Colon (tissue), 2 donors: ENCODE results near the gene CCDC172.
"Not testable (repeated sequence)": the region's sequence is repeated elsewhere in the genome, so short reads cannot be mapped to it uniquely, and the experiment has no call there.

Source experiments
- FAIRE-seq: peaks from 2 replicates; lab custom pipeline; 2012; peaks lifted over from hg19 to GRCh38; lab: Jason Lieb, UNC
- donor health status: control.
- donor health status: control.

The CCDC172 gene

GRCh38 chr10:116336866-116337265 lies 12.6 kb downstream of the CCDC172 start:
- no peak for FAIRE-seq

GRCh38 chr10:116352125-116352524 lies 27.9 kb downstream of the CCDC172 start:
- FAIRE-seq: no peak

- FAIRE-seq: no peak
These were observed 29.6 kb downstream of the CCDC172 start for GRCh38 chr10:116353817-116354216.

GRCh38 chr10:116355341-116355740 lies 31.1 kb downstream of the CCDC172 start:
- no peak for FAIRE-seq

DNA sequence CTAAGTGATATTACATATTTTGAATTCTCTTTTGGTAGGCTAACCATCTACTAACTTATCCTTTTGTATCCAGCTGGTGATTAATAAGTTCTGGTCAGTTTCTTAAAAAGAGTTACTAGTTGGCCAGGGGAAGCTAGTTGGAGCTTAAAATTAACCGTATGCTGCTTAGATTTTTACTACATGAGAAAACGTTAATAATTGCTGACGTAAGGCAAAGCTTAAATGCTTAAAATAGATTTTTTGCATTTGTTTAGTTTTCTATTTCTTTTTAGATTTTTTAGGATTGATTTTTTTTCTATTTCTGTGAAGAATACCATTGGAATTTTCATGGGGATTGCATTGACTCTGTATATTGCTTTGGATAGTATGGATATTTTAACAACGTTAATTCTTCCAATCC lies 32.6 kb downstream of the CCDC172 start:
- FAIRE-seq: no peak

GRCh38 chr10:116364868-116365267 lies 40.6 kb downstream of the CCDC172 start:
- no peak for FAIRE-seq

- FAIRE-seq: no peak
These were observed 47.5 kb downstream of the CCDC172 start for GRCh38 chr10:116371737-116372136.

- FAIRE-seq: no peak
These were observed 58.0 kb downstream of the CCDC172 start for GRCh38 chr10:116382290-116382689.

- no peak for FAIRE-seq
These were observed 61.1 kb downstream of the CCDC172 start for GRCh38 chr10:116385311-116385710.

DNA sequence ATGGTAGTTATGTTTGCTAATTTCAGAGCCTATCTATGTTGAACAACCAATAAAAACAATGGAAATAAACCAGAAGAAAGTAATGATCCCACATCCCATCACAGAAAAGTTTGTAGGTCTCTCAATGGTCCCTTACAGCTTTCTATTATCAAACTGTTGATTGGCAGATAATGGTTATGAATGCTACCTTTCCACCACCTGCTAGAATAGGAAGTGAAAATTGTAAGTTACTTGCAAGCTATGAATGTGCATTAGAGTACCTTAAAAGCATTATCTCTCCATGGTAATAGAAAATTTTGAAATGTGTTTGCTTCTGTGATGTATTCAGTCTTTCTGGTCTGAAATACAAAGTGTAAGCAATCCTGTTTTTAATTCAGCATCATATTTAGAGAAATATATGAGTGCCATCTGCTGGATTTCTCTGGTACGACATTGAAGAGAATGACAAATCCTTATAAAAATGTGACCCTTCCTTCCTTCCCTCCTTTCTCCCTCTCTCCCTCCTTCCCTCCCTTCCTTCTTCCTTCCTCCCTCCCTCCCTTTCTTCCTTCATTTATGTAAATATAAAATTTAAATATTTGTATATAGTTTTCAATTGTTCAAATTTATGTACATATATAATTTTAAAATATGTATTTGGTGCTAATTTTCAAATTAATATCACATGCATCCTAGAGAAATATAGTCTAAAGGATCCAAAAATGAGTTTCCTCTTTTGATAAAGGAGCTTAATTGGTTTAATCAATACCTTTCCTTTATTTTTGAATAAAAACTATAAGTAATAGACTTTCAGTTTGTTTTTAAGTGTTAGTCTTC lies 62.0 kb downstream of the CCDC172 start:
- FAIRE-seq: no peak

GRCh38 chr10:116393246-116393831 lies 69.1 kb downstream of the CCDC172 start:
- FAIRE-seq: not testable (repeated sequence)

- FAIRE-seq: no peak
These were observed 71.2 kb downstream of the CCDC172 start for GRCh38 chr10:116395223-116395985.

GRCh38 chr10:116398224-116398623 lies 74.0 kb downstream of the CCDC172 start:
- no peak for FAIRE-seq

GRCh38 chr10:116402858-116403257 lies 78.6 kb downstream of the CCDC172 start:
- FAIRE-seq: no peak

DNA sequence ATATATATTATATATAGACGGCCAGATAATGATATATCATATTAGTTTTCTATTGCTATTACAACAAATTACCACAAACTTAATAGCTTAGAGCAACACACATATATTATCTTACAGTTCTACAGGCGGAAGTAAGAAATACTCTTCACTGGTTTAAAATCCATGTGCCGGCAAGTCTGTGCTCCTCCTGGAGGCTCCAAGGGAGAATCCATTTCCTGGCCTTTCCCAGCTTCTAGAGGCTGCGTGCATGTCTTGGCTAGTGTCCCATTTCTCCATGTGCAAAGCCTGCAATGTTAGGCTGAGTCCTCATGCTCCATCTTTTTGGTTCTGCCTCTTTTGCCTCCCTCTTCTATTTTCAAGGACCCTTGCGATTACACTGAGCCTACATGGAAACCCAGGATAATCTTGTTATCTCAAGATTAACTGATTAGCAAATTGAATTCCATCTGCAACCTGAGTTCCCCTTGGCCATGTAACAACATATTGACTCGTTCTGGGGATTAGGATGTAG lies 79.5 kb downstream of the CCDC172 start:
- no peak for FAIRE-seq

DNA sequence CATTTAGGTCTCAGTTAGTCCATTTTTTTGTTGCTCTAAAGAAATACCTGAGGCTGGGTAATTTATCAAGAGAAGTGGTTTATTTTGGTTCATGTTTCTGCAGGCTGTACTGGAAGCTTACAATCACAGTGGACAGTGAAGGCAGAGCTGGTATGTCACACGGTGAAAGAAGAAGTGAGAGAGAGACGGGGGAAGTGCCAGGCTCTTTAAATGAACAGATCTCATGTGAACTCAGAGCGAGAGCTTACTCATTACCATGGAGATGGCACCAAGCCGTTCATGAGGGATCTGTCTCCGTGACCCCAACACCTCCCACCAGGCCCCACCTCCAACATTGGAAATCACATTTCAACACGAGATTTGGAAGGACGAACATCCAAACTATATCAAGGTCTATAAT lies 84.5 kb downstream of the CCDC172 start:
- no peak for FAIRE-seq

DNA sequence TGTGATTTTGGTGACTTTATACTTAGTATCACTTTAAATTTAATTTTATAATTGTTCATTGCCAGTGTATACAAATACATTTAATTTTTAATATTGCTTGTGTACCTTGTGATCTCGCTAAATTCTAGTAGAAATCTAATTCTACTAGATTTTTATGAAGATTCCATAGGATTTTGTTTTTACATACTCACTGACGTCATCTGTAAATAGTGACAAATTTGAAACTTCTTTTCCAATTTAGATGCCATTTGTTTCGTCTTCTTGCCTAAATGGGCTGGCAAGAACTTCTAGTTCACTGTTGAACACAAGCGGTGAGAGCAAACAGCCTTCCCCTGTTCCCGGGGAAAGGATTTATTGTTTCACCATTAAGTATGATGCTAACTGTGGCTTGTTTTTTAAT lies 86.1 kb downstream of the CCDC172 start:
- no peak for FAIRE-seq

DNA sequence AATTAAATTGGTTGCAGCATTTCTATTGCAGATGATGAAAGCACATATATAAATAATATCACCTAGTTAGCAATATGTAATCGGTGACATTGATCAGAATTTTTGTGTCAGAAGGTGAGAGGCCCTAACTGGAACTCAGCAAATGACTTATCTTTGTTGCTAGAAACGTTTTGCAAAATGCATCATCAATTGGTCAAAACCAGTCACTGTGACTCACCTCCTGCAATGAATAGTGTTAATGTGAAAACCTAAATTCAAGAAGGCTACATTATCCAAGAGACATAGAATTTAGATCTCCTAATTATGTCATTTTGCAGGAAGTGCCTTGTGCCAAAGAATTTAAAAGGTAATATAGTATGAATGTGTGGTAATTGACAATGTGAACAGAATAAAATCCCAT lies 93.6 kb downstream of the CCDC172 start:
- no peak for FAIRE-seq

GRCh38 chr10:116418389-116418788 lies 94.1 kb downstream of the CCDC172 start:
- FAIRE-seq: no peak

DNA sequence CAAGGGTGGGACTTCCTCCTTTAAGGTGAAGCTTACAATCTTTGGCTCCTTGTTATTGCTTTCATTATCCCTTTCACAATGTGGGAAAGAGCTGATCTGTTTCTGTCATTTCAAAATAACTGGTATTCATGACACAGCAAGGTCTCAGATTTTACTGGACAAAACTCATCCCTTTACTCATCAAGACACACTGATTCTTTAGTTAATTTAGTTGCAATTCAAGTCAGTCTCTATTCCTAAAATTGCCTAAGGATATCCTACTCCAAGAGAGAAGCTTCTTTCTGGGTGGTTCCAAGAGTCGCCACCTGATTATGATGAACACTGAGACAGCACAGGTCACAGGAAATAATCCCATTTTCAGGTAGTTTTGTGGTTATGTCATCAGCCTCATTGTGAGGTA lies 97.6 kb downstream of the CCDC172 start:
- FAIRE-seq: no peak

DNA sequence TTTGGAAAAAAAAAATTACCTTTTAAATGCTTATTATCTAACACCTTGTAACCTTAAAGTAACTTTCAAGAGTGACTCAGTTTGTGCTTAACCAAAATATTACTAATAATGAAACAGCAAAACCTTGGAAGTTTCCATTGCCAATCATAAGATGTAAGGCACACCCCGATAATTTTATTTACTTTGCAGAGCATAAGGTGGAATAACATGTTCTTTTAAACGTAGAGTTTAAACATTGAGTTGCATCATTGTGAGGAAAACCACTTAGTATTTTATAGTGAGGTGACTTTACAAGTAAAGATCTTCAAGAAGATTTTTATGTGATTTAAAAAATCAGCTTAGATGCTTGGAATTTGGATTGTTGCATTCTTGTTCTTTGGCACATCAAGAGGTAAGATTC lies 103.4 kb downstream of the CCDC172 start, which contains the start of gene PNLIPRP3:
Gene PNLIPRP3 (plus strand): TSS at position 177 of the 400 bp plus-strand sequence. CDS start 166 bp downstream, at position 343.
- FAIRE-seq: no peak

GRCh38 chr10:116429288-116429977 lies 105.2 kb downstream of the CCDC172 start:
- FAIRE-seq: no peak
